K562 (cell line): ENCODE data around the gene DENND6B. TPM values are rescaled to one million over a fixed set of nuclear protein-coding genes. Genes with fewer than 3 reads are reported as not detected.

Experiments
- CBFA2T2 ChIP-seq: fragments of 450-650 bp; conservative IDR thresholded peaks from 2 replicates; pipeline ENCODE4 v1.6.1; 2017; ENCODE audit warnings: mild to moderate bottlenecking
- CBFA2T3 ChIP-seq: fragments of 450-650 bp; IDR thresholded peaks from 2 replicates; pipeline ENCODE4 v1.6.1; 2017
- ESRRA ChIP-seq: fragments of 450-650 bp; IDR thresholded peaks from 2 replicates; pipeline ENCODE4 v1.6.1; 2014; ENCODE audit warnings: low read depth, mild to moderate bottlenecking, moderate library complexity, borderline replicate concordance
- HDGF ChIP-seq: fragments of 450-650 bp; IDR thresholded peaks from 2 replicates; pipeline ENCODE4 v1.6.1; 2016
- HNRNPLL ChIP-seq: fragments of 200-400 bp; formaldehyde crosslinking; IDR thresholded peaks from 2 replicates; pipeline ENCODE4 v1.6.1; 2017; ENCODE audit warnings: low read length, low read depth, mild to moderate bottlenecking; ENCODE audit not compliant: poor library complexity, severe bottlenecking
- MIER1 ChIP-seq: fragments of 450-650 bp; IDR thresholded peaks from 2 replicates; pipeline ENCODE4 v1.6.1; 2016; ENCODE audit warnings: antibody characterized with exemption, mild to moderate bottlenecking, low read depth
- NR1H2 ChIP-seq: sonication (generic); formaldehyde crosslinking; IDR thresholded peaks from 2 replicates; pipeline ENCODE4 v1.4.0; 2020; ENCODE audit warnings: mild to moderate bottlenecking, missing genetic modification reagents
- PHF8 ChIP-seq: fragments of 200-600 bp; sonication (generic); IDR thresholded peaks from 2 replicates; pipeline ENCODE4 v1.6.1; 2012; ENCODE audit warnings: mixed run types, mild to moderate bottlenecking, inconsistent platforms, low read length, moderate library complexity, borderline replicate concordance
- PML ChIP-seq: IDR thresholded peaks from 2 replicates; pipeline ENCODE4 v1.6.1; 2012; ENCODE audit warnings: low read length, inconsistent platforms
- POLR2A ChIP-seq: fragments of 450-650 bp; conservative IDR thresholded peaks from 2 replicates; pipeline ENCODE4 v1.6.1; 2016
- POLR2G ChIP-seq: fragments of 200-400 bp; formaldehyde crosslinking; IDR thresholded peaks from 2 replicates; pipeline ENCODE4 v1.6.1; 2017; ENCODE audit warnings: low read depth, mild to moderate bottlenecking, antibody characterized with exemption, low read length, moderate library complexity
- PRDM10 ChIP-seq: fragments of 450-650 bp; IDR thresholded peaks from 2 replicates; pipeline ENCODE4 v1.6.1; 2018; ENCODE audit not compliant: partially characterized antibody
- RCOR1 ChIP-seq, 2 experiments: IDR thresholded peaks; 2 replicates each; pipeline ENCODE4 v1.6.1; 2012; ENCODE audit warnings: low read depth in 2 of 2, low read length in 2 of 2, borderline replicate concordance in 1 of 2, improper control_type of control experiment in 1 of 2
- SP1 ChIP-seq: sonication (generic); formaldehyde crosslinking; IDR thresholded peaks from 2 replicates; pipeline ENCODE4 v1.8.1; 2022; ENCODE audit warnings: mild to moderate bottlenecking, missing genetic modification reagents
- SRF ChIP-seq, 2 experiments: fragments of 250-450, 450-650 bp in 1 of 2; sonication (Bioruptor Pico) in 1 of 2; sonication (generic) in 1 of 2; formaldehyde crosslinking; IDR thresholded peaks; 2 replicates each; pipeline versions ENCODE4 v1.5.0 to v1.5.1; 2020 to 2022; ENCODE audit warnings: mild to moderate bottlenecking in 1 of 2, missing genetic modification reagents in 1 of 2
- TAF1 ChIP-seq: IDR thresholded peaks from 2 replicates; pipeline ENCODE4 v1.6.1; 2011; ENCODE audit warnings: mild to moderate bottlenecking, low read length, moderate library complexity; ENCODE audit not compliant: insufficient read depth, control insufficient read depth, severe bottlenecking; ENCODE audit errors: extremely low read depth
- TCF3 ChIP-seq: sonication (generic); formaldehyde crosslinking; IDR thresholded peaks from 2 replicates; pipeline ENCODE4 v1.4.0; 2020; ENCODE audit warnings: mild to moderate bottlenecking, missing genetic modification reagents
- YY1 ChIP-seq, 3 experiments: IDR thresholded peaks; 2 replicates each; pipeline ENCODE4 v1.6.1; 2011; ENCODE audit warnings: low read length in 2 of 3, mild to moderate bottlenecking in 2 of 3, moderate library complexity in 2 of 3, borderline replicate concordance in 1 of 3, control low read depth in 1 of 3, low read depth in 1 of 3; ENCODE audit not compliant: insufficient read depth in 3 of 3, insufficient replicate concordance in 2 of 3, control insufficient read depth in 1 of 3, insufficient read length in 1 of 3; ENCODE audit errors: extremely low read depth in 1 of 3
- ZFP30 ChIP-seq: fragments of 250-450 bp; sonication (Bioruptor Pico); IDR thresholded peaks from 2 replicates; pipeline ENCODE4 v1.8.0; 2022; ENCODE audit warnings: moderate library complexity, mild to moderate bottlenecking, inconsistent platforms, borderline replicate concordance
- ZNF696 ChIP-seq: fragments of 250-450 bp; sonication (Bioruptor Pico); conservative IDR thresholded peaks from 2 replicates; pipeline ENCODE4 v1.4.0; 2020; ENCODE audit warnings: mild to moderate bottlenecking, moderate library complexity
- polyA plus RNA-seq, 8 experiments: library from polyadenylated mRNA; depleted of rRNA in 4 of 8; stranded (reverse) in 5 of 8; unstranded in 3 of 8; fragments of >200 nt; fragmentation: Nextera tagmentation in 2 of 8; fragmentation: Illumina TruSeq in 1 of 8; extraction: Ambion mirVana in 2 of 8; extraction: Trizol in 1 of 8; gene quantifications; 2 replicates each; pipeline versions ENCODE4 v1.2.1 to v1.2.3, GENCODE V29; 2011 to 2014; ENCODE audit warnings: inconsistent platforms in 1 of 8, missing spikeins in 1 of 8
- total RNA-seq, 7 experiments: library from RNA; depleted of rRNA in 6 of 7; stranded (reverse); fragments of >200 nt in 6 of 7; fragmentation: Illumina TruSeq in 2 of 7; extraction: Trizol in 2 of 7; gene quantifications; 2 replicates each; pipeline versions ENCODE4 v1.2.1 to v1.2.3, GENCODE V29; 2011 to 2021; ENCODE audit warnings: low replicate concordance in 1 of 7
- TF ChIP-seq, protein P1 (sequence below): sonication (generic); formaldehyde crosslinking; IDR thresholded peaks from 2 replicates; pipeline ENCODE4 v1.5.0; 2020; ENCODE audit warnings: missing genetic modification reagents
- TF ChIP-seq, protein P2 (sequence below): fragments of 450-650 bp; IDR thresholded peaks from 2 replicates; pipeline ENCODE4 v1.6.1; 2016

The DENND6B gene
- total and polyA plus RNA-seq, 9 of the 15 experiments (the other 6 are each of a cell fraction or from before 2014, with no cell fraction given): 0.07 to 3.7 (median 1.5) TPM

- no peak for TF ChIP-seq NR1H2 (CRISPR knock-in tag)
- no peak for TF ChIP-seq PML
- TF ChIP-seq CBFA2T2: 0 out of 2 replicates have a peak, but pooled peaks have one; percentile 11
- peak; percentile 48 for TF ChIP-seq ESRRA
- TF ChIP-seq YY1 (IDR thresholded peaks at IDR 0.05; ENCODE audit: borderline replicate concordance in 1 of 3, control insufficient read depth in 1 of 3, extremely low read depth in 1 of 3, insufficient read depth in 3 of 3, insufficient read length in 1 of 3, insufficient replicate concordance in 2 of 3, low read depth in 1 of 3, low read length in 2 of 3): peak in 1 of 3 experiments; percentile 36
- TF ChIP-seq TCF3 (CRISPR knock-in tag): peak; percentile 44; the same call in 1 of the 2 replicates
- peak; percentile 60 for TF ChIP-seq CBFA2T3
- peak; percentile 77; the same call in 1 of the 2 replicates for TF ChIP-seq HDGF
- 0 out of 4 replicates have a peak, but pooled peaks of 1 of the 2 experiments have one; percentile 15 for TF ChIP-seq RCOR1 (IDR thresholded peaks at IDR 0.05; ENCODE audit: borderline replicate concordance in 1 of 2, low read depth in 2 of 2, low read length in 2 of 2)
- peak; percentile 57 for TF ChIP-seq POLR2G
- peak in 1 of 2 experiments; percentile 93; a peak in 1 of 4 replicates for TF ChIP-seq SRF (CRISPR knock-in tag; IDR thresholded peaks at IDR 0.05)
- peak; percentile 15 for TF ChIP-seq TAF1
- TF ChIP-seq ZNF696 (CRISPR knock-in tag): no peak
- TF ChIP-seq SP1 (CRISPR knock-in tag): no peak
- TF ChIP-seq POLR2A: peak; percentile 50; the same call in 1 of the 2 replicates
- TF ChIP-seq, protein P1, sequence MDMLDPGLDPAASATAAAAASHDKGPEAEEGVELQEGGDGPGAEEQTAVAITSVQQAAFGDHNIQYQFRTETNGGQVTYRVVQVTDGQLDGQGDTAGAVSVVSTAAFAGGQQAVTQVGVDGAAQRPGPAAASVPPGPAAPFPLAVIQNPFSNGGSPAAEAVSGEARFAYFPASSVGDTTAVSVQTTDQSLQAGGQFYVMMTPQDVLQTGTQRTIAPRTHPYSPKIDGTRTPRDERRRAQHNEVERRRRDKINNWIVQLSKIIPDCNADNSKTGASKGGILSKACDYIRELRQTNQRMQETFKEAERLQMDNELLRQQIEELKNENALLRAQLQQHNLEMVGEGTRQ (CRISPR knock-in tag): no peak
- TF ChIP-seq, protein P2, sequence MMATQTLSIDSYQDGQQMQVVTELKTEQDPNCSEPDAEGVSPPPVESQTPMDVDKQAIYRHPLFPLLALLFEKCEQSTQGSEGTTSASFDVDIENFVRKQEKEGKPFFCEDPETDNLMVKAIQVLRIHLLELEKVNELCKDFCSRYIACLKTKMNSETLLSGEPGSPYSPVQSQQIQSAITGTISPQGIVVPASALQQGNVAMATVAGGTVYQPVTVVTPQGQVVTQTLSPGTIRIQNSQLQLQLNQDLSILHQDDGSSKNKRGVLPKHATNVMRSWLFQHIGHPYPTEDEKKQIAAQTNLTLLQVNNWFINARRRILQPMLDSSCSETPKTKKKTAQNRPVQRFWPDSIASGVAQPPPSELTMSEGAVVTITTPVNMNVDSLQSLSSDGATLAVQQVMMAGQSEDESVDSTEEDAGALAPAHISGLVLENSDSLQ: peak; percentile 29; the same call in 1 of the 2 replicates
- TF ChIP-seq PRDM10: peak; percentile 5
- TF ChIP-seq ZFP30 (CRISPR knock-in tag): no peak
- TF ChIP-seq HNRNPLL: peak; percentile 56
- no peak for TF ChIP-seq MIER1
- TF ChIP-seq PHF8: peak; percentile 34; the same call in 1 of the 2 replicates
These were observed 12.1 kb downstream of the DENND6B start (continued) for GRCh38 chr22:50314455-50315288.
